ENCODE results near the gene COL25A1.
"Not testable (repeated sequence)": the region's sequence is repeated elsewhere in the genome, so short reads cannot be mapped to it uniquely, and the experiment has no call there.

Gene COL25A1

DNA sequence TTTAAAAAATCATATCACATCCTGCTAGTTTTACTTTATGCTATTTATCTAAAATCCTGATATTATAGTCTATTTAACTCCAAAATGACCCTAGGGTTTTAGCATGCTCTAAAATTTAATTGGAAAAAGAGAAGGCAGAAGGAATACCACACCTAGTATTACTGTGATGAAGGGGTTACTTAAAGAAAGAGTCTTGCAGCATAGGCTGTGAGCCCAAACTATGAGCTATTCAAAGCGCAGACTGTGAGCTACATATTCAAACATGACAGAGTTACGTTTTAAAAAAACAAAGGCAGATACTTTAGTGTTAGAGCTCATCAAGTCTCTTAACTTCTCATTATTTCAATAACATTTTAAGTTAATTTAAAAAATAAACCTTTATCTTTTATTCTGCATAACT lies 291.9 kb downstream of the COL25A1 start:
- no peak for DNase-seq (ENCODE audit: low read depth)

DNA sequence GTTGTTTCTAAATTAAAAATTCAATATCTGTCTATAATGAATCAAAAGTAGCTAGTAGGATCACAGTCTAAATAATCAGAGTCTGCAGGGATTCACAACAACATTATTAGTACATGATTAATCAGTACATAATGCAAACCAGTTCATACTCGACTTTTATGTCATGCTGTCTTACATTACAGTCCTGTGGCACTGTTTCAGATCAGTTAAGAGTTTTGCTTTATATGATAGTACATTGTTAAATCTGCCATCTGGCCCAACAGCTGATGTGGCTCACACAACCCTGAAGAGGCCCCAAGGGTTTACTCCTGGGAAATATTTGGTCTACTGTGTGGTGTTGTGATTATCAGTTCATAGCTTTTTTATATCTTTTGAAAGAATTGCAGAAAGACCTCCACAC lies 292.5 kb downstream of the COL25A1 start:
- peak; percentile 91 for DNase-seq (ENCODE audit: low read depth)

DNA sequence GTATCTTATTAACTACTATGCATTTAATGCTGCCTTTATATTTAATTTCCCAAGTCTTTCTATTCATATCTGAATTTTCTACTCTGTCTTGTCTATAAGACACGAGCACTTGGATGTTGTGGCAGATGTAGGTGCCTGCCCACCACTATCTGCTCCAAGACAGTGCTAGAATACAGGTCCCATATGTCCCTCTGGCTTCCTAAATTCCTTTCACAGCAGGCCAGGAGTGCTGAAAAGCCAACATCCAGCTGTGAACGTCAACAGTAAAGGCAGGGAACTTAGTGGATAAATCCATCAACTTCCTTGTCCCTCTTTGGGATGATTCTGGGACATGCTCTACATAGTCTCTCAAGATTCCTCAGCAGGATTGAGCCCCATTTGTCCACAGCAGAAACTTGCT lies 294.5 kb downstream of the COL25A1 start:
- DNase-seq (ENCODE audit: low read depth): no peak

DNA sequence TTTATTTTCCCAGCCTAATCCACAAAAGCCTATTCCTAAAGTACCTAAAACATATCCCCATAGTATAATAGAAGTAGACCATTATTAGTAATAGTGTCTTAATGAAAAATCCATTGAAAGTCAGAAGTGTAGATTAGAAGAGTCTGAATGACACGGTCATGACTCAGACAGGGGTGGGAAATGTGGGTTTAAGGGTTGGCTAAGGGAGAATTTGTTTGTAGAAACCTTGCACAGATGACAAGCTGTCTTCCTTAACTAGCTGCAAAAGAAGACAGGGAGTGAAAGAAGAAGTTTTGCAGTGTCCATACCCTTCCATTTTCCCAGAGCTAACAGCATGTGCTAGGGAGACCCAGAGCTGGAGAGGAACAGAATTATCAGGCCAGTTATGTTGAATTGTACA lies 296.9 kb downstream of the COL25A1 start:
- DNase-seq (ENCODE audit: low read depth): peak; percentile 81

DNA sequence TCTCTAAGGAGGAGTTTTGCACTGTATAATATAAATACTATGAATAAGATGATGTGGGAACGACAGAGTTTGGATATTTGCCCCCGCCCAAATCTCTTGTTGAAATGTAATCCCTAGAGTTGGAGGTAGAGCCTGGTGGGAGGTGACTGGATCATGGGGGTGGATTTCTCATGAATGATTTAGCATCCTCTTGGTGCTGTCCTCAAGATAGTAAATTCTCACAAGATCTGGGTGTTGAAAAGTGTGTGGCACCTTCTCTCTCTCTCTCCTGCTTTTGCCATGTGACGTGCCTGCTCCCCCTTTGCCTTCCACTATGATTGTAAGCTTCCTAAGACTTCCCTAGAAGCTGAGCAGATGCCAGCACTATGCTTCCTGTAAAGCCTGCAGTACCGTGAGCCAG lies 298.0 kb downstream of the COL25A1 start:
- no peak for DNase-seq (ENCODE audit: low read depth)

DNA sequence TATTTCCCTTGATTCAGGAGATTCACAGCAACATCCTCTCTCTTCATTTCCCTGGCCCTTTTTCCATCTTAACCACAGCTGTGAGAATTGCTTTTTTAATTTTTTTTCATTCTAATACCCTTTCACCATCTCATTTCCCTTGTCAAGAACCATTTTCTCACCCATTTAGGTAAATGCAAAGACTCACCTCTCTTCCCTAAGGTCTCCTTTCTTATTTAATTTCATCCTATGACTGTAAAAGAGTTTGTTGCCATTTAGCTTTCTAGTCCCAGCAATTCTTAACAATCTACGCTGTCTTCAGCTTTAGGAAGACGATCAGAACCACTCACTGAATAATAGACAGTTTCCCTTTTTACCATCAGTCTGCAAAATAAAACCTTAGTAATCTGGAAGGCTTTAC lies 298.5 kb downstream of the COL25A1 start:
- no peak for DNase-seq (ENCODE audit: low read depth)

DNA sequence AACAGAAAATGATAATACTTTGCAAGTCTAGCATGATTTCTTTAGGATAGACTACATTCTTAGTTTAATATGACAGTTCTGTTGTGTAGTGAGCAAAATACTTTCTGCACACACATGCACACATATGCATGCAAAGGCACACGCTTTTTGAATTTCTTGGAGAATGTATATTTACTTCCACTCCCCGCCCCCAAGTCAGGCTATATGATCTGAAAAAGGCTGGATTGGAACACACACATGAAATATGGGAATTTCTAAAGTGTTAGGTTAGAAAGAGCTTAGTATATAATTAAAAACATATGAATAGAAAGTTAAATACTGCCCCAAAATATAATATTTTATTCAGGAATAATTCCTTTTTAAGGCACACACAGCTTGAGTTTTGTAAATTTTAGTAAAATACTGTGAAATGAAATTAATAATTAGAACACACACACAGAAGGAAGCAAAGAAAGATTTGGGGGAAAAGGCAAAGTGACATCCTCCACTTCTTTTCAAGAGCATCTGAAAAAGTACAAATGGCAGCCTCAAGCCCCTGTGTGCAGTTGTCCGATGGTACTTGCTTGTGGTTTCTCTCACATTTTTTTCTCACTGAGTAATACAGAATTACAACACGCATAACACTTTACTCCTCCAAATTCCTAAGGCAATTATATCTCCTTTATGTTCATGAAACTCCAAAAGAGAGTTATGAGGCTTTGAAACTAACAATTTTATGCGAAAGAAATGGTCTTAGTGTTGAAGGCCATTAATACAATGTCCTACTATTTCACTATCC lies 310.7 kb downstream of the COL25A1 start:
- peak; percentile 88 for DNase-seq (ENCODE audit: low read depth)

DNA sequence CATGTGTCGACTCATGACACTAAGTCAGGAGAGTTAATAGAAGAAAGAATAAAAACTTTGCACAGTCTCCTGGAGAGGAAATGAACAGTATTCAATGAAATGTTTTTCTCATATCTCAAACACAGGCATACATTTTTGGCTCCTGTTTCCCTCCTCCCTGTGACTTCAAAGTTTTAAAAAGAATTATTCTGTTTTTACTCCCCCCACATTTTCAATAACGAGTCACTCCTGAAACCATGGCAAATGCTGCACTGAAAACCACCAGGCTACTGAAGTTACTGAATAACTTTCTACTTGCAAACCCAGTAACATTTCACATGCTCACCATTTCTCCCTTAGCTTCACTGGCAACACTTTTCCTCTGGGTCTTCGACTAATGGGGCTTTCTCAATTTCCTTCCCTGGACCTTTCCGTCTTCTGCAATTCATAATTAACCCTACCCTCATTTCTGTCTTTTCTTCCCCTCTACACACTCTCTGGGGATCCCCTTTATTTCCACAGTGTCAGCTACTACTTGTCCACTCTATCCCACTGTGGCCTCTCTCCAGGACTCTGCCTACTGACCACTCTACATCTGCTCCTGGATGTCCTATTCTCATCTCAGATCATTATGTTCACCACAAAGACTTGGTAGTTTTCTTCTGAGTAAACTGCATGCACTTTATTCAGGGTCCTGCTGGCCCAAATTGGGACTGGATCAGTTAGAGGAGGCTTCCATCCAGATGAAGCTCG lies 313.8 kb downstream of the COL25A1 start:
- DNase-seq (ENCODE audit: low read depth): no peak

DNA sequence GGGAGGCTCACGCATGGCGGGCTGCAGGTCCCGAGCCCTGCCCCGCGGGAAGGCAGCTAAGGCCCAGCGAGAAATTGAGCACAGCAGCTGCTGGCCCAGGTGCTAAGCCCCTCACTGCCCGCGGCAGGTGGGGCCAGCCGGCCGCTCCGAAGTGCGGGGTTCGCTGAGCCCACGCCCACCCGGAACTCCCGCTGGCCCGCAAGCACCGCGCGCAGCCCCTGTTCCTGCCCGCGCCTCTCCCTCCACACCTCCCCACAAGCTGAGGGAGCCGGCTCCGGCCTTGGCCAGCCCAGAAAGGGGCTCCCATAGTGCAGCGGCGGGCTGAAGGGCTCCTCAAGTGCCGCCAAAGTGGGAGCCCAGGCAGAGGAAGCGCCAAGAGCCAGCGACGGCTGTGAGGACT lies 318.0 kb downstream of the COL25A1 start:
- not testable (repeated sequence) for DNase-seq (ENCODE audit: low read depth)

DNA sequence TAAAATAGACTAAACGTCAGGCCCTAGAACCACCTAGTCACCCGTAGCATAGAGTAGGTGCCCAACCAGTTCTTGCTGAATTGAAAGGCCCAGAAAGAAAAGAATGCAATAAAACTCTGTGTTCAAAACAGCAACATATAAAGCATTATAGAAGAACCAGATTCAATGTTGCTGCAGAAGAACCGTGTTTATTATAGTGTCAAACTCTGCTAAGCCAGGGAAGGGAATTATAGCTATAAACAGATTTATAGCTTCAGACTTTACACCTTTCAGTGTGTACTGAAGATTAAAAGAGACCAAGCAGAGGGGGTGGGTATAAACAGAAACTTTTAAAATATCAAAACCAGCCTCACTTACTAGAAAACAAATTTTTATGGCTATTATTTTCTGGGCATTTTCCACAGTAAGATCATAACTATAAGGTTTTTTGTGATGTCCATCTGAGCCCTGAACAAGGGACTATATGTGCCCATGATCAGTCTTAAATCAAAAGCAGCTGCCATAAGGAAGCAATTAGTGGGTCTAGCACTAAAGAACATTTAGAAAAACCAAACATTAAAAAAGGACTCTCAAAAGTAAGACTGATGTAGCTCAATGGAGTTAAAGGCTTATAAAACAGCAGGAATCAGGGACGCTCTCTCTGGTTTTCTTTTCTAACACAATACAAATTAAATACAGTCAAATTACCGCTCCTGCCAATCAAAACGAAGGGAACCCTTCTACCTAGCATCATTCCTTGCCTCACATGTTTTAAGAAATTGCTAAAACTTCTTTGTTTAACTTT lies 319.9 kb downstream of the COL25A1 start:
- DNase-seq (ENCODE audit: low read depth): no peak

DNA sequence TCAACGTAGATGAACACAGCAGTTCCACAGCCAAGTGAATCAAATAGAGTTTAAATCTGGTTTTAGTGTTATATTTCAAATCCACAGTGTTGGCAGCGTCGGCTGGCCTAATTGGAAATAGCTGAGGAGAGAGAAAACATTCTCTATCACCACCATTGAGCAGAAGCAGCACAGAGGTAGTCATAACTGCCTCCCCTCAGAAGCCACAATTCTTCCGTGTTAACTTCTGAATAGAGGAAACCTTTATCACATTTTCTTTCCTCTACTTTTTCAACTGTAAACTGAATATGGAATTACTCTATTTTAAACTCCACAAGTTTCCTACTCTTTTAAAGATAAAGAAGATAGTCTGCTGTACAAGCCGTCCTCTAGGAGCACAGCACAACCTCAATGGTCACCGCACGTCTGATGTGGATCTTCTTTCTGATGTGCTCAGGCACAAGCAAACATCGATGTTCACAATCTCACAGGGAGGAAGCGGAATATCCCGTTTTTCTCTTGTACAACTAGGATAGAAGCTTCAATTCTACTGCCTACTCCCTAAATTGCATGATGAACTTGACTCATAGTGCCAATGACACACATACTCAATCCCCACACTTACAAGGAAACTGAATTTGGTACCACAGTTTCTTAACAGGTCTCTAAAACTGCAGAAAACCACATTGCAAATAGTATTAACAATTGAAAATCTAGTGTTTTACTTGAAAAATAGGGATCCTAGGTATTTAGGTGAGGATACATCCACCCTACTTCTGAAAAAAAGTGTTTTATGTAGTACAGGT lies 321.8 kb downstream of the COL25A1 start:
- no peak for DNase-seq (ENCODE audit: low read depth)

DNA sequence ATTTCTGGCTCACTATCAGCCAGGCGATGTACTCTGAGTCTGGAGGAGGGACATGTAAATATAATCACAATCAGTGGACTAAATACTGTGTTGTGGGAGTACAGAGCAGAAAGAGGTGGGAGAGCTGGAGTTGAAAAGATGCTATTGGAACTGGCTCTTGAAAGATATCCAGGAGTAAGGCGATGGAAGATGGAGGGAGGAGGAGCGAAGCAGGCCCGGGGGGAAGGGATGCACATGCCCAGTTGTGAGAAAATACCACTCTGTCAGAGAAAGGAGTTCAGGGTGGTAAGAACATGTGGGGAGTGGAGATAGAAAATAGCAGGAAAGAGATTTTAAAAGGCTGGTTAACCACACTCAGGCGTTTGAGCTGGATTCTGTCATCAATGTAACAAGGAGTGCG lies 322.7 kb downstream of the COL25A1 start:
- DNase-seq (ENCODE audit: low read depth): peak; percentile 61

DNA sequence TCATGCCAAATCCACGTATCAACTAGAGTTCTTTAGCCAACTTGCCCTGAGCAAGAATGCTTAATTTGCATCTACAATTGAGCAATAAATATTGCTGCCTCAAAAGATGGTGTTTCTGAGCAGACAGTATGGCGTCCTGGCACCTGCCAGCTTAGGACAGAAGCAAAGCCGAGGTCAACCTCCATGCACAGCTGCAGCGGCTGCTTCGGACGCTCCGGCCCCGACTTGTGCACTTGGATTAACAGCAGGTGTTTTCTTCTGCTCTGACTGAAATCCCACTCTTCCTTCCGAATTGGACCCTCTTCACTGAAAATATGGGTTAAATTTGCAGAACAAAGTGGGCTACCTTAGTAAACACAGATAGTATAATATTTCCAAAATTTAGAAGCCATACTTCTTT lies 324.4 kb downstream of the COL25A1 start:
- DNase-seq (ENCODE audit: low read depth): no peak

DNA sequence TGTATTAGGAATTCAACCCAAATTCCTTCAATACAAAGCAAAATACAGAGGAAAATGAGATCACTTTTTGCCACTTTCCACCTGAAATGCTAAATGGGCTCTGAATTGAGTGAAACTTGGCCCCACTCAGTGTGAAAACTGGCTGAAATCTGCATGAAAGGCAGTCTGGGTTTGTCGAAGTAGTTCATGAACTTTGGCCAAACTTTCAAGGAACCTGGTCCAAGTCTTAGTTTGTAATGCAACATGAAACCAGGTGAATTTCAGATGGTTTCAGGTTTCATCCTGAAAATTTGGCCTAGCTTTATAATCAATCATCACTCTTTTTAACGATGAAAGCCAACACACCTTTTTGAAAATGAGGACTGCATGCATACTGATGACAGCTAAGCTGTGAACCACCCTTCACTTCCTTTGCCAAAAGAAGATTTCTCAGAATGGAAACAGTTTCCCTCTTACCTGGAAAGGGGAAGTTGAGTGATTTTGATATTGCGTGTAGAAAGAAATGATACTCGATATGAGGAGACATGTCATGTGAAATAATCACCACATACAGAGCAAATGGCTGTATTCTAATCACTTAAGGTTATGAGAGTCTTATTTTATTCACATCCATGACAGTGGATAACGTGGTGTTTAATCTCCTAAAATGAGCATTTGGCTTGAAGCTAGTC lies 329.7 kb downstream of the COL25A1 start:
- no peak for DNase-seq (ENCODE audit: low read depth)

DNA sequence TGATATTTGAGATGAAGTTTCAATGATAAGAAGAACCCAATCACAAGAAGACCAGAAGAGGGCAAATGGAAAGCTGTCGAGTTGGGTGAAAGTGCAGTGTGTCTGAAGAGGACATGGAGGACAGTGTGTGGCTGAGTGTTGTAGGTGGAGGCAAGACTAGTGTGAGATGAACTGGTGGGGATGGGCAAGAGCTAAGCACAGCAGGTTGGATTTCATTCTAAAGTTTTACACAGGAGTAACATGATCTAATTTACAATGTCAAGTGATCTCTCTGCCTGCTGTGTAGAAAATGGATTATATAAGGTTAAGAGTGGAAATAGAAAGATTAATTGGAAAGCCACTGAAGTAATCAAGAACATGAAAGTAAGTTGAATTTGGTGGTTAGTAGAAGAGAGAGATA lies 331.0 kb downstream of the COL25A1 start:
- DNase-seq (ENCODE audit: low read depth): no peak

DNA sequence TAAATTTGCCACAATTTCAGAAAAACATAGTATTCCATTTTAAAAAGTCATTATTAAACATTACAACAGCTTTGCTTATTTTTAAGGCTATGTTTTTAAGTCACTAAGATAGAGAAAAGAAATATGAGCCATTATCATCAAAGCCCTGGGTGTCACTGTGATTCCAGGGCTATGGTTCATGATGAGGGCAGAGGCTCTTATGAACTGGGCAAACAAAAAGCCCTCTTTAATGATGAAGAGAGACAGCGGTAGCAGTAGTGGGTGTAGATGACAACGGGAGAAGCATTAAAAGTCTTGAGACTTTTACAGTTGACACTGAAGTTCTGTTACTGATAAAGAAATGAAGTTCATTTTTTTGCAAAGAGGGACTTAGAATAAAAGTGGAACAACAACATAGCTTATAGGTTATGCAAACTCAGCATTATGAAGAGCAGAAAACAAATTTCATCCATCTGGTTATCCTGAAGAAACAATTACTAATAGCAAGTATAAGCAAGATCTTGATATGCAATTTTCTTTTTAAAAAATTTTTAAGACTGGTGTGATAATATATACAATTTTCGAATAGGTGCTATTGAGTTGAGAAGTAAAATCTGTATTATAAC lies 336.9 kb downstream of the COL25A1 start:
- no peak for DNase-seq (ENCODE audit: low read depth)

DNA sequence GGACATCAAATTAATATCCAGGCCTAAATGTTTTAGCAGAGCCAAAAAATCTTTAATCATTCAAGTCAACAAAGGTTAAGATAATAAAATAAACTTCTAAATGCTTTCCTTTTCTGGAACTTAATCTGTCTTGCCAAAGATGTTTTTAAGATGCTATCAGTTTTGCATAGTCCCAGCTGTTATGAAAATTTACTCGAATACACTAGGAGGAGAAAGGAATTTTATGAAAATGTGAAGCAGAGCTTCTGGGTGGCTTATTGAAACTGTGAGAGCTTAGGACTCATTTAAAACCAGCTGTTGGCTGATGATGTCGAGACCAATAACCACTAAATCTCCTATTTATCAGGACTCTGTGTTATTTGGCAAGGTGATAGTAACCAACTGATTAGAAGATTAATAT lies 337.4 kb downstream of the COL25A1 start:
- peak; percentile 30 for DNase-seq (ENCODE audit: low read depth)

DNA sequence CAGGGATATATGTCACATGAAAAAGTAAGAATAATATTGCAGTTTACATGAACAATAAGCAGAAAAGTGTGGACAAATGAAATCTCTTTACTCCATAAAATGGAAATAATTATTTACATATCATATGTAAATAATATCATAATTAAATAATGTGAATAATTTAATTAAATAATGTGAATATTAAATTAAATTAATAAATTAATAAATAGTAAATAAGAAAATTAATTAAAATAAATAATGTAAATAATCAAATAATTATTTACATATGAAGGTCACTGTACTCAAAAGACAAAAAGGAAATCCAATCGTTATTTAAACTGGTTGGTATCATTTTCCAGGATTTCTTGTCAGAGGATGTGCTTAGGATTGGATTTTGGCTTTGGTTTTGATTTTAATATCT lies 338.5 kb downstream of the COL25A1 start:
- DNase-seq (ENCODE audit: low read depth): no peak

DNA sequence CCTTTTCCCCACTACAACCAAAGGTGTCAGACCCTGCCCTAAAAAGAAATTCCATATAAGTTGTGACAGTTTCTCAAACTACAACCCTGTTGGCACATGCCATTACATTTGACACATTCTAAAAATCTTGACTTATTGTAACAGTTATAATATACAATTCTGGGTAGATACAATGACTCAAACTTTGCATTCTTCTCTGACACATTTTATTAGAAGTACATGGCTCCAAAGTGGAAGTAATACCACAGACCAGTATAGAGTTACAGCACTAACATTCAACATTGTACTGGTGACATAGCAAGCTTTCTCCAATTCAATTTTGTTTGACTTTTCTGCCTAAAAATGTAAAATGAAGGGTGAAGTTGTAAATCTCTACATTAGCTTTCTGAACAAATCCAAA lies 343.0 kb downstream of the COL25A1 start:
- no peak for DNase-seq (ENCODE audit: low read depth)

DNA sequence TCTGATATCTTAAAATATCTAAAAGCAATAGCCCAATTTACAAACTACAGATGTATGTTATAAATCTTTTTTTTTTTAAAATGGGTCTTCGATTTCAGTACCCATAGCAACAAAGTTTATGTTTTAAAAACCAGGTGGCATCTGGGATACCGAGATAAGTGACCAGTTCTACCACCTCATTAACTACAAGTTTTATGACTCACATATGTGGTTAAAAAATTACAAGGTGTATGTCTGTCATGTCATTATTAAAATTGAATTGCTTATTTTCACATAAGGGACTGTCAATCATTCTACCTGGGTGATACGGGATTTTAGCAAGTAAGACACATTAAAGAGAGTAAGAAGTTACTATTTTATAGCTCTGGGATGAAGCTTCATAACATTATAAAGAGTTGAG lies 347.6 kb downstream of the COL25A1 start:
- DNase-seq (ENCODE audit: low read depth): no peak

DNA sequence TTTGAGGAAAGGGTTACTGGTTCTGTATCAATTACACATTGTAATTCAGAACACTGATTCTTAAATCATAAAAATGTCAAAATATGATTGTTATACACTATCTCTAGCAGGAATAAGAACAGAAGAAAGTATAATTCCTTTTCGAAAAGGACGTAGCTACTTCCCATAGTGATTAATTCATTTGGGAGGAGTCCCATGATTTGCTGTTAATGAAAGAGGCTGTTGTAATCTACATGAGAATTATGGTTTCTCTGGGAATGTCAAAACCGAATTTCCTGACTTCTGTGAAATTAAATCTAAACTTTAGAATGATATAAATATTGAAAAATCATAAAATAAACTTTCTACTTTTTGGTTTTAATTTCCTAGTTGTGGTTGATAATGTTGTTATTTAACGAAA lies 348.5 kb downstream of the COL25A1 start:
- no peak for DNase-seq (ENCODE audit: low read depth)

Measured in amniotic epithelial cell (primary cell).